Right ventricle myocardium inferior (tissue), 1 donor: ENCODE results near the gene CAMK2N2. TPM values are rescaled to one million over a fixed set of nuclear protein-coding genes. Genes with fewer than 3 reads are reported as not detected.
A peak's percentile ranks its signal among the peaks of the same experiment; 100 is the strongest.

Source experiments
- ATAC-seq: fragments of 200-7000 bp; cut with Tn5 transposase; one replicate; pipeline ENCODE4 v1.9.1; 2020; ENCODE audit warnings: mild to moderate bottlenecking, moderate library complexity
- DNase-seq: peaks from one replicate; pipeline ENCODE4 v3.0.0; 2021; ENCODE audit errors: missing footprints
- intact Hi-C: fragments of 100-400 bp; cut with DNase I; formaldehyde crosslinking; loops from one replicate; pipeline ENCODE4 v1.11.0; 2022
- total RNA-seq: library from RNA; stranded (reverse); fragmentation: NEBNext Ultra II Directional; extraction: Animal tissue kit (Norgen Biotek cat#: 25700); gene quantifications from one replicate; pipeline ENCODE4 v1.2.1, GENCODE V29; 2021
- donor health status: DM: no; HTN: yes; CAD: no; lungs with severe emphysema.

Gene CAMK2N2
- total RNA-seq, 1 donor from 2014 or later = not detected

- DNase-seq (peak; percentile 89), ATAC-seq (peak; percentile 87)
- intact Hi-C loops = loop anchor here (1.0 to 5.0 kb wide), 4 partner anchors 61 to 361 kb away; partner anchors contain the start of genes ABCF3, DVL3 and EIF2B5
Observed at GRCh38 chr3:184248454-184249411, 12.6 kb downstream of the CAMK2N2 start, which contains the start of gene ALG3. Gene ALG3, minus strand, starts transcription at chr3:184248962. Its CDS starts 22 bp downstream, at chr3:184248940.

GRCh38 chr3:184242297-184242685 lies 19.1 kb downstream of the CAMK2N2 start:
- DNase-seq (no peak), ATAC-seq (no peak)
- intact Hi-C loops = no loop called here

- peak; percentile 61 for ATAC-seq
- DNase-seq = no peak
- intact Hi-C loops = no loop called here
Observed at GRCh38 chr3:184241447-184242296, 19.7 kb downstream of the CAMK2N2 start.

- ATAC-seq (no peak), DNase-seq (no peak)
- intact Hi-C loops = no loop called here
Observed at GRCh38 chr3:184241141-184241446, 20.3 kb downstream of the CAMK2N2 start.

GRCh38 chr3:184240384-184241140 lies 20.8 kb downstream of the CAMK2N2 start:
- DNase-seq = no peak
- intact Hi-C loops = no loop called here
- no peak for ATAC-seq

- no peak for DNase-seq
- ATAC-seq = no peak
- intact Hi-C loops = no loop called here
Observed at GRCh38 chr3:184239708-184240107, 21.6 kb downstream of the CAMK2N2 start.

- intact Hi-C loops = no loop called here
- ATAC-seq = no peak
- DNase-seq = no peak
Observed at GRCh38 chr3:184239221-184239620, 22.1 kb downstream of the CAMK2N2 start.

GRCh38 chr3:184238246-184238818 lies 23.0 kb downstream of the CAMK2N2 start:
- no peak for ATAC-seq
- no peak for DNase-seq

GRCh38 chr3:184237807-184238206 lies 23.5 kb downstream of the CAMK2N2 start:
- ATAC-seq (no peak), DNase-seq (no peak)
- intact Hi-C loops = no loop called here

More at GRCh38 chr3:184238246-184238818, 23.0 kb downstream of the CAMK2N2 start:
- intact Hi-C loops = no loop called here

- ATAC-seq = no peak
- intact Hi-C loops = no loop called here
Observed at GRCh38 chr3:184237211-184237610, 24.1 kb downstream of the CAMK2N2 start.

GRCh38 chr3:184236636-184237035 lies 24.7 kb downstream of the CAMK2N2 start:
- no peak for ATAC-seq
- intact Hi-C loops = no loop called here
- DNase-seq = no peak

More at GRCh38 chr3:184237211-184237610, 24.1 kb downstream of the CAMK2N2 start:
- DNase-seq = no peak

GRCh38 chr3:184236033-184236410 lies 25.3 kb downstream of the CAMK2N2 start:
- intact Hi-C loops = no loop called here
- no peak for ATAC-seq
- DNase-seq = no peak

GRCh38 chr3:184235381-184236032 lies 25.8 kb downstream of the CAMK2N2 start:
- DNase-seq (no peak), ATAC-seq (no peak)
- intact Hi-C loops = no loop called here

GRCh38 chr3:184234671-184235380 lies 26.5 kb downstream of the CAMK2N2 start:
- intact Hi-C loops = no loop called here
- ATAC-seq (no peak), DNase-seq (no peak)

GRCh38 chr3:184234224-184234623 lies 27.1 kb downstream of the CAMK2N2 start:
- intact Hi-C loops = no loop called here
- peak; percentile 5 for ATAC-seq
- DNase-seq = no peak

GRCh38 chr3:184233127-184233843 lies 28.1 kb downstream of the CAMK2N2 start:
- no peak for ATAC-seq
- DNase-seq = no peak
- intact Hi-C loops = no loop called here

GRCh38 chr3:184231671-184232070 lies 29.7 kb downstream of the CAMK2N2 start:
- ATAC-seq = no peak
- intact Hi-C loops = no loop called here
- DNase-seq = no peak
